Measurements from ENCODE around the gene BAZ1A. TPM values are rescaled to one million over a fixed set of nuclear protein-coding genes. Genes with fewer than 3 reads are reported as not detected.
A peak's percentile ranks its signal among the peaks of the same experiment; 100 is the strongest.

BAZ1A gene
- total RNA-seq, 1 experiment from 2014 or later: 24.2 TPM

DNA sequence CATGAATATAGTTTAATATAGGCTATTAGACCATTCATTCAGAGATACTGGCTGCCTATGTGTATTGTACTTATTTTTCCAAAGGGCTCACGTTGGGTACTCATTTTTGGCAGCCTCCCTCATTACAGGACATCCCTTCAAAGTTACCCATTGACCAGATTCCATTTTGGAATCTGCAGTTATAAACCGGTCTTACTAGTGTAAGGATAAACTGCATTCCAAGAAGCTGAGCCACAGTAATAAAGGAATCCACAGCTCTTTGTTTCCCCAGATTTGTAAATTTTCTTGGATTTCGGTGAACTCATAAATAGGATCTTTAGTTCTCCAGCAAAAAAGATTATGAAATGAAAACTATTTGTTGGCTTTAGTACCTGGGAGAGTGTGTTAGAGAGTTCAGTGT is 141.9 kb downstream of the BAZ1A start (continued):
- peak; percentile 52 for TF ChIP-seq JUND (IDR thresholded peaks at IDR 0.05)
- TF ChIP-seq RAD21 (IDR thresholded peaks at IDR 0.05; ENCODE audit: low read depth): no peak
- TF ChIP-seq, protein P1, sequence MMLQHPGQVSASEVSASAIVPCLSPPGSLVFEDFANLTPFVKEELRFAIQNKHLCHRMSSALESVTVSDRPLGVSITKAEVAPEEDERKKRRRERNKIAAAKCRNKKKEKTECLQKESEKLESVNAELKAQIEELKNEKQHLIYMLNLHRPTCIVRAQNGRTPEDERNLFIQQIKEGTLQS (IDR thresholded peaks at IDR 0.05): no peak
- peak; percentile 61; the same call in 1 of the 2 replicates for TF ChIP-seq SP1 (IDR thresholded peaks at IDR 0.05; ENCODE audit: low read depth)
- TF ChIP-seq POLR2A (IDR thresholded peaks at IDR 0.05; ENCODE audit: borderline replicate concordance, extremely low read depth, insufficient read depth, insufficient read length): no peak
- no peak for TF ChIP-seq POLR2AphosphoS5 (IDR thresholded peaks at IDR 0.05; ENCODE audit: low read depth, low read length)
- peak; percentile 66 for TF ChIP-seq FOSL1 (IDR thresholded peaks at IDR 0.05; ENCODE audit: low read depth)
- TF ChIP-seq, protein P2, sequence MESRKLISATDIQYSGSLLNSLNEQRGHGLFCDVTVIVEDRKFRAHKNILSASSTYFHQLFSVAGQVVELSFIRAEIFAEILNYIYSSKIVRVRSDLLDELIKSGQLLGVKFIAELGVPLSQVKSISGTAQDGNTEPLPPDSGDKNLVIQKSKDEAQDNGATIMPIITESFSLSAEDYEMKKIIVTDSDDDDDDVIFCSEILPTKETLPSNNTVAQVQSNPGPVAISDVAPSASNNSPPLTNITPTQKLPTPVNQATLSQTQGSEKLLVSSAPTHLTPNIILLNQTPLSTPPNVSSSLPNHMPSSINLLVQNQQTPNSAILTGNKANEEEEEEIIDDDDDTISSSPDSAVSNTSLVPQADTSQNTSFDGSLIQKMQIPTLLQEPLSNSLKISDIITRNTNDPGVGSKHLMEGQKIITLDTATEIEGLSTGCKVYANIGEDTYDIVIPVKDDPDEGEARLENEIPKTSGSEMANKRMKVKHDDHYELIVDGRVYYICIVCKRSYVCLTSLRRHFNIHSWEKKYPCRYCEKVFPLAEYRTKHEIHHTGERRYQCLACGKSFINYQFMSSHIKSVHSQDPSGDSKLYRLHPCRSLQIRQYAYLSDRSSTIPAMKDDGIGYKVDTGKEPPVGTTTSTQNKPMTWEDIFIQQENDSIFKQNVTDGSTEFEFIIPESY (IDR thresholded peaks at IDR 0.05; ENCODE audit: extremely low read depth, insufficient replicate concordance, low read length): no peak

DNA sequence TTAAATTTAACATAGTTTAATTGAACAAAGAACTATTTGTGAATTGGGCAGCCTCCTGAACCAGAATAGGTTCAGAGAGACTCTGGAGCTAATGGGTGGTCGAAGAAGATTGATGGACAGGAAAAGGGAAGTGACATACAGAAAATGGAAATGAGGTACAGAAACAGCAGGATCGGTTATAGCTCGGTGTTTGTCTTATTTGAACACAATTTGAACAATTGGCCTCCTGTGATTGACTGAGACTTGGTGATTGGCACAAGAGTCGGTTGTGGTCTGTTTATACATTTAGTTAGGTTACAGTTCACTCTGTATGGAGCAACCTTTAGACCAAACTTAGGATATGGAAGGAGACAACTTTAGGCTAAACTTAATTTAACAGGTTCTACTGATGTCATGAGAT is 142.4 kb downstream of the BAZ1A start:
- H3K9me3 ChIP-seq (ENCODE audit: control insufficient read depth in 1 of 2, insufficient read depth in 1 of 2, low read depth in 1 of 2, low read length in 2 of 2): no peaks in the 10 kb centered on the region
- H3K27ac ChIP-seq (ENCODE audit: low read depth, low read length): peak overlapping the region; percentile 32; the same call in 1 of the 2 replicates
- no peak for TF ChIP-seq SIN3A (IDR thresholded peaks at IDR 0.05; ENCODE audit: low read depth)
- no peak for TF ChIP-seq TCF7L2 (IDR thresholded peaks at IDR 0.05; ENCODE audit: borderline replicate concordance, extremely low read depth, insufficient read depth, insufficient read length)
- TF ChIP-seq EZH2phosphoT487 (IDR thresholded peaks at IDR 0.05; ENCODE audit: borderline replicate concordance): no peak
- TF ChIP-seq, protein P3, sequence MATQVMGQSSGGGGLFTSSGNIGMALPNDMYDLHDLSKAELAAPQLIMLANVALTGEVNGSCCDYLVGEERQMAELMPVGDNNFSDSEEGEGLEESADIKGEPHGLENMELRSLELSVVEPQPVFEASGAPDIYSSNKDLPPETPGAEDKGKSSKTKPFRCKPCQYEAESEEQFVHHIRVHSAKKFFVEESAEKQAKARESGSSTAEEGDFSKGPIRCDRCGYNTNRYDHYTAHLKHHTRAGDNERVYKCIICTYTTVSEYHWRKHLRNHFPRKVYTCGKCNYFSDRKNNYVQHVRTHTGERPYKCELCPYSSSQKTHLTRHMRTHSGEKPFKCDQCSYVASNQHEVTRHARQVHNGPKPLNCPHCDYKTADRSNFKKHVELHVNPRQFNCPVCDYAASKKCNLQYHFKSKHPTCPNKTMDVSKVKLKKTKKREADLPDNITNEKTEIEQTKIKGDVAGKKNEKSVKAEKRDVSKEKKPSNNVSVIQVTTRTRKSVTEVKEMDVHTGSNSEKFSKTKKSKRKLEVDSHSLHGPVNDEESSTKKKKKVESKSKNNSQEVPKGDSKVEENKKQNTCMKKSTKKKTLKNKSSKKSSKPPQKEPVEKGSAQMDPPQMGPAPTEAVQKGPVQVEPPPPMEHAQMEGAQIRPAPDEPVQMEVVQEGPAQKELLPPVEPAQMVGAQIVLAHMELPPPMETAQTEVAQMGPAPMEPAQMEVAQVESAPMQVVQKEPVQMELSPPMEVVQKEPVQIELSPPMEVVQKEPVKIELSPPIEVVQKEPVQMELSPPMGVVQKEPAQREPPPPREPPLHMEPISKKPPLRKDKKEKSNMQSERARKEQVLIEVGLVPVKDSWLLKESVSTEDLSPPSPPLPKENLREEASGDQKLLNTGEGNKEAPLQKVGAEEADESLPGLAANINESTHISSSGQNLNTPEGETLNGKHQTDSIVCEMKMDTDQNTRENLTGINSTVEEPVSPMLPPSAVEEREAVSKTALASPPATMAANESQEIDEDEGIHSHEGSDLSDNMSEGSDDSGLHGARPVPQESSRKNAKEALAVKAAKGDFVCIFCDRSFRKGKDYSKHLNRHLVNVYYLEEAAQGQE (IDR thresholded peaks at IDR 0.05; ENCODE audit: low read depth): no peak
- TF ChIP-seq, protein P2 (IDR thresholded peaks at IDR 0.05; ENCODE audit: extremely low read depth, insufficient replicate concordance, low read length): no peak
- TF ChIP-seq, protein P1 (IDR thresholded peaks at IDR 0.05): no peak
- no peak for TF ChIP-seq ELF1 (IDR thresholded peaks at IDR 0.05; ENCODE audit: borderline replicate concordance, low read depth)
- no peak for TF ChIP-seq JUND (IDR thresholded peaks at IDR 0.05)
- TF ChIP-seq SRF (IDR thresholded peaks at IDR 0.05; ENCODE audit: low read depth): no peak
- TF ChIP-seq, protein P4, sequence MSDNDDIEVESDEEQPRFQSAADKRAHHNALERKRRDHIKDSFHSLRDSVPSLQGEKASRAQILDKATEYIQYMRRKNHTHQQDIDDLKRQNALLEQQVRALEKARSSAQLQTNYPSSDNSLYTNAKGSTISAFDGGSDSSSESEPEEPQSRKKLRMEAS (IDR thresholded peaks at IDR 0.05): no peak
- TF ChIP-seq ZNF274 (IDR thresholded peaks at IDR 0.05; ENCODE audit: low read depth, low read length): no peak
- TF ChIP-seq YY1 (IDR thresholded peaks at IDR 0.05; ENCODE audit: extremely low read depth, insufficient replicate concordance, low read depth, low read length): no peak

More for the DNA sequence above, 142.4 kb downstream of the BAZ1A start:
- no peaks in the 10 kb centered on the region for H4K20me1 ChIP-seq (ENCODE audit: insufficient read depth)
- H3K36me3 ChIP-seq (ENCODE audit: control insufficient read depth in 1 of 2, insufficient read depth in 2 of 2, low read length in 2 of 2): no peaks in the 10 kb centered on the region
- peaks cover 18 to 21% of the 10 kb centered on the region in 2 experiments for H3K4me1 ChIP-seq (ENCODE audit: control insufficient read depth in 1 of 2, insufficient read depth in 2 of 2, low read length in 2 of 2)
- H3K4me2 ChIP-seq (ENCODE audit: low read length): peak overlapping the region; percentile 58
- POLR2A ChIA-PET: interaction anchor here (0.6 kb wide), 1 partner anchor 25 kb away, joined by 3 read pairs; no protein-coding TSS in a partner anchor
- no peaks in the 10 kb centered on the region for H3K27me3 ChIP-seq (ENCODE audit: insufficient read depth, low read length)
- ATAC-seq: peak; percentile 67
- H3K9me2 ChIP-seq (ENCODE audit: insufficient read depth): no peaks in the 10 kb centered on the region
- H3K79me2 ChIP-seq (ENCODE audit: insufficient read depth, low read length): no peaks in the 10 kb centered on the region
- H3K9ac ChIP-seq (ENCODE audit: low read length): no peak overlapping the region
- peak overlapping the region in 1 of 2 experiments; percentile 12; a peak in 2 of 4 replicates for H3K4me3 ChIP-seq (replicated peaks in 1 of 2; ENCODE audit: low read depth in 1 of 2, low read length in 2 of 2)
- CTCF ChIA-PET: interaction anchor here (2.7 kb wide), 1 partner anchor 10 kb away, joined by 36 read pairs; no protein-coding TSS in a partner anchor
- intact Hi-C loops (cut with micrococcal nuclease): no loop called here
- no peak for DNase-seq (ENCODE audit: low read depth, low spot score)
- BruUV-seq (replicated peaks): no TSS peak
- RAD21 ChIA-PET (ENCODE audit: low non-redundant PET in 1 of 2, low total read pairs in 2 of 2, uncharacterized antibody in 2 of 2, unreplicated experiment in 2 of 2): no interaction called here
- peak overlapping the region; percentile 92 for H2AFZ ChIP-seq (ENCODE audit: low read depth, low read length, poor library complexity, severe bottlenecking)

All from HCT116 (cell line).